GM19328 (cell line): ENCODE measurements around the gene TSPAN6.

Source experiments
- ATAC-seq: cut with Tn5 transposase; IDR thresholded peaks from one replicate; pipeline ENCODE4 v1.9.1; 2021; ENCODE audit warnings: mild to moderate bottlenecking, moderate library complexity; ENCODE audit not compliant: unreplicated experiment

The TSPAN6 gene

DNA sequence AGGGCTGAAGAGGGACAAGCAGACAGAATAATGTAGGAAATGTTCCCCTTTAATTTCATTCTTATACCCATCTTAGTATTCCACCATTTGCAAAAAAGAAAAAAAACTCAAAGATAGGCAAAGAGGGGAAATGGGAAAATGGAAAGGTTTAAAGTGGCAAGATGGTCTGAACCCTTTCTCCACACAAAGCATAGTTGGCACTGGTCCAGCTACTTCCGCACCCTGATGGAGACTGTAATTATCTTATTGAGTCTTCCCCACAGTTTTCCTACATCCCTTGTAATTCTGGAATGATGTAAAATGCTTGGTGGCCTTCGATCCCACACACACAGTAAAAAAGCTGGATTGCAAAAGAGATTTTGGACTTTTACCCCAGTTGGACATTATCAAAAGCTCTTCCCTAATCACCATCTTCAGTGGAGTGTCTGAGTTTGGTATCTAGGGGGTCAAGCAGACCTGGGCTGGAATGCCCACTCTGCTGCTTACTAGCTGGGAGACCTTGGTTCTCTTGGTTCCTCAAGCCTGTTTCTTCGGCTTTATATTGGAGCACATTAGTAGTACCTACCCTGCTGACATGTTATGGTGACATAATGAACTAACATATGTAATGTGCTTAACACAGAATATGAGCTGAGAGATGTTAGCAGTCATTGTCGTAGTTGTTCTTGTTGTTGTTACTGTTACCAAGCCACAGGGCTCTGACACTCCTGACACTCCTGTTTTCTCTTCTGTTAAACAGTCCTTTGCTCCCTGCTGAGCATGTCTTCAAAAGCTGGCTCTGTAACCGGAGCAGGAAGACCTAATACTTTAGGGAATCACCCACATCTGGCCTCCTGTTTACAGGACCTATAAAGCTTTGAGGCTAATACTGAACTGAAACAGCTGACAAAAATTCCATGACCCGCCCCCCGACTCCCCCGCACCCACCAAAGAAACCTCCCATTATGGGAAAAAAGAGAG, 12.1 kb upstream of the TSPAN6 start:
- ATAC-seq, result no peak

DNA sequence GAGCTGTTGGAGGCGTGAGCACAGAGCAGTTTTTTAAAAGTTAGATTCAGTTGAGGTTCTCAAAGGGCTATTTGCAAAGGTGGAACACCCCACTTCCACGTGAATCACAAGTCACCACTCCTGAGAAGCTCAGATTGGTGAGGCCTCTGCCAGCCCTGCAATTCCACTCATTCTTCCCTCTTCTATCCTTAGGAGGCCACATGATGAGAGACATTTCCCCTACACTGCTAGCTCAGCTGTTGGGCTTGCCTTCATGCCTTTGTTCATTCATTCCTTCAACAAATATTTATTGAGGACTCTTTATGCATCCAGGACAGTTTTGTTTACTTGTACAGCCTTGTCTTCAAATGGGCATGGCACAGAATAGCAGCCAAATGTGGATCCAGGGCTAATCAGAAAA, 11.1 kb upstream of the TSPAN6 start:
- no peak for ATAC-seq

DNA sequence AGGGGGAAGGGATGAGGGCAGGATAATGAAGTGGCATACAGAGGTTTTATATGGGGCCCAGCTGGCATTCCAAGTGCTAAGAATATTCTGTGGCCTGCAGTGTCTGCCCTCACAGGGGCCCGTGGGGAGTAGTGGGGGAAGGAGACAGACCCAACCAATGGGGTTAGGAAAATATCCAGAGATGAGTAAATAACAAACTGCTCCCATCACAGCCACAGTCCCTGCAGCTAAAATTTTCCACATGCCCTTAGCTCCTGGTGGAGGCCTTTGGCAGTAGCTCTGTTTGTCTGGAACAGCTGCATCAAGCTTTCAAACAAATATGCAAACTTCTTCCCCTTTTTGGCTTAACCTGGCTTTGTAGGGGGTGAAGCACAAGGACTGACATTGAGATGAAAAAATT, 10.5 kb upstream of the TSPAN6 start:
- ATAC-seq, result no peak

DNA sequence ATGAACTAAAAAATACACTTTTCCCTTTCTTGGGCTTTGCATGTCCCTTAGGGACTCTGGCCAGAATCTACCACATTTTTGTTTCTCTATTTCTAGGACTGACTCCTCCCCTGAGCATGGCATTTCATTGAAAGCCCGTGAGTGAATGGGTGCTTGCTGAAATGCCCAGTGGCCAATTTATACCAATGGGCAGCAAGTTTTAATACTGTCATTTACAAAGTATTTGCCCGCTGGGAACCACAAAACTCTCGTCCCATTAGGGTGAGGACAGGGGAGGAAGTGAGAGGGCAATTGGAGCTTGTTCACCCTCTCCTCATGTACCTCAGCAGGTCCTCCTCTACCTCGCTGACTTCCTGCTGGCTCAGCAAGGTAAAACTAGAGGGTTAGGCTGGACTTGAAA, 8.5 kb upstream of the TSPAN6 start:
- ATAC-seq, result no peak

DNA sequence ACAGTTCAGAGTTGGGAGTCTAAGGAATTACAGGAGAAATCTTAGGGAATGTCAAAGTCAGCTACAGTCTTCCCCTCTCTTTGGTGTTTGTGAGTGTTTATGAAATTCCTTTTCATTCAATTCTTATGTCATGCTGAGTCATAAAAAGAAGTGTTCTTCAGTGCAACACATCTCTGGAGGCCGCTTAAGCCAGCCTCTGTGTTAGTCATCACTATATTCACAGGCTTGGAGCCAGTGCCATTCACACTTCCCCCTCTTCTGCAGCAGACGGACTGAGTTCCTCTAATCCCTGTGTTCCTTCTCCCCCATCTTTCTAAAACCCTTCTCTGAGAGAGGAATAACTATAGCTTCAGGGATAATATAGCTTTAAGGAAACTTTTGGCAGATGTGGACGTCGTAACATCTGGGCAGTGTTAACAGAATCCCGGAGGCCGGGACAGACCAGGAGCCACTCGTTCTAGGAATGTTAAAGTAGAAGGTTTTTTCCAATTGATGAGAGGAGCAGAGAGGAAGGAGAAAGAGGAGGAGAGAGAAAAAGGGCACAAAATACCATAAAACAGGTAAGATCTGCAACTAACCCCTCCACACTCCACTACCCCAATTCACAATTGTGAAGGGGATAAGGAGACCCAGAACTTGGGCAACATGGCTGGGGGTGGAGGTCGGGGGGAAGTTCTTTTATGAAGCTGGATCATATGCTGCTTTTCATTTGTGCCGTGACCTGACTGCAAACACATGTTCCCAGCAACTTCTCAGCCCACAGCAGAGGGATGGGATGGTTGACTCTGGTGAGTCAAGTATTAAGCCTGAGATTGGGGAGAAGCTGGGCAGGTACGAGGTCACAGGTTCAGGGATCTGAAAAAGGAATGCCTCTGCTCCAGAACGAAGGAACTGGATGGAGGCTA, 7.6 kb upstream of the TSPAN6 start, which contains the start of gene SRPX2:
Gene SRPX2, plus strand, starts transcription at position 244 of the 905 bp plus-strand sequence. CDS start 2,124 bp downstream, outside the sequence.
- ATAC-seq, result no peak

DNA sequence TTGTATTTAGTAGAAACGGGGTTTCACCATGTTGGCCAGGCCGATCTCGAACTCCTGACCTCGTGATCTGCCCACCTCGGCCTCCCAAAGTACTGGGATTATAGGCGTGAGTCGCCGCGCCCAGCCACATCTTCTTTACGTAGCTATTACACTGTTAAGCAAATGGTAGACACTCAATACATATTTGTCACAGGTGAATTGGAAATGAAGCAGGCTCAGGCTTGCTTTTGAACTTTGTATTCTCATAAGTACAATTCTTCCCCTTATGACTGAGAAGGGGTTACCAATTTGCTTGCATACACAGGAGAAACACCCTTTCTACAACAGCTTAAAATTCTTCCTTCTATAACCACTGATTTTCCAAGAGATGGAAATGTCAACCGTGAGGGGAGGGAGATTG, 6.6 kb upstream of the TSPAN6 start:
- ATAC-seq, result no peak

DNA sequence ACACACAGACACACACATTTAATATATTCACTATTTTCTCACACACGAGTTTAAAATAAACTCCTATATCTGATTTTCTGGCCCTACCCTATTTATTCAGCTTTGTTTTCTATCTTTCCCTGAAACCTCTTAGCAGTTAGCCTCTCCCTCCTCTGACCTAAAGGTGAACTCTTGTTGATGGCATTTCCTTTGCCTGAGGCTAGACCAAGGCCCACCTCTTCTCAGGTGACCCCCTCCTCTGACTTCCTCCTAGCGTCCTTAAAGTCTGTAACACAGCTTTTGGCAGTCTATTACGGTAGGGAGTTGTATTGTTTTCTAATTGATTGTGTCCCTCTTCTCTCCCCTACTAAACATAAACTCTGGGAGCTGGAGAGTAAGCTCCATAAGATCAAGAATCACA, 5.7 kb upstream of the TSPAN6 start:
- no peak for ATAC-seq

DNA sequence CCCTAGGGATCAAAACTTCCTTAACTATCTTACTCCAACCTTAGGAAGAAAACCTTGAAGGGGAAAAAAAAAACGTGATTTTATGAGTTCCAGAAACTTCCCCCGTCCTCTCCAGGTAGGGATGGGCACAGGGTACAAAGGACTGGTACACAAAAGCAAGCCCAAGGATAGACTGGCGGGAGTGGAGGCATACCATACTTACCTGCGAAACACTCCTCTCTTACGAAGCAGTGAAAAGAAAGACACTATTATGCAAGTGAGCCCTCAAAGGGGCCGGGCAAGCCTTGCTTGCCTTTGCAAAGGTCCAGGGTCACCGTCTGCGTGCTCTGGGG, 651 bp downstream of the TSPAN6 start:
- ATAC-seq, result no peak

DNA sequence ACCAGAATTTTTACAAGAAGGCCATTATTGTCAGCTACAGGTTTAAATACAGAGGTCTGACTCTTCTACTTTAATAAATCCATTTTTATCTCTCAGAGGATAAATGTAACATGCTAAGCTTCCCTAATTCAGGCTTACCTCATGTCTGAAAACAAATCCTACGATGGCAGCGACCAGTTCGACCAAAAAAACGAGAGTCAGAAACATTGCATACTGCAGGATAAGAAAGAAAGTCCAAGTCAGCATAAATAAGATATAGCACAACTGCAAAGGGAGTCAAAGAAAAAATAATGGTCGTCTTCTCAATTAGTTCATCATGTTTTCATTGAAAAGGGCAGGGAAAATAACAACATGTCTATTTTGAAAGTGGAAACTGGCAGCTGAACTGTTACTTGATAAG, 1.6 kb downstream of the TSPAN6 start:
- no peak for ATAC-seq

DNA sequence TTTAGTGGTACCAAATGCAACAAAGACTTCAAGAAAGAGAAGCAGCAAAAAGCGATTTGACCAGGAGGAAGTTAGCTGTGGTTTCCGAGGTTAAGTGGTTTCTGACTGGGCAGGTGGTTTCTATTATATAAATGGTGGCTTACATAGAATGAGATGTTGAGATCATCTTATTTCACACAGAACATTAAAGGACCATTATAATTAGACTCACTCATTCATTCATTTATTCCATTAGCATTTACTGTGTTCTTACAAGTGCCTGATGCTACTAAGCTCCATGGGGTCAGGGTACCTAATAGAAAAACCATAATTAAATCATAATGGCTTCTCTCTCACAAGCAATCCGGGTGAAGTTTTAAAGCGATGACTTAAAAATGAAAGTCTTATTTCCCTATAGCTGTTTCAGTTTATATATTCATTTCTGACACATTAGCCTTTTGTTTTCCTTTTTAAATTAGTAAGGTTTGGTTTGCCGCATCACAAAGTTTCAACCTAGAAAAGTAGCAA, 10.6 kb downstream of the TSPAN6 start:
- peak; percentile 94 for ATAC-seq

DNA sequence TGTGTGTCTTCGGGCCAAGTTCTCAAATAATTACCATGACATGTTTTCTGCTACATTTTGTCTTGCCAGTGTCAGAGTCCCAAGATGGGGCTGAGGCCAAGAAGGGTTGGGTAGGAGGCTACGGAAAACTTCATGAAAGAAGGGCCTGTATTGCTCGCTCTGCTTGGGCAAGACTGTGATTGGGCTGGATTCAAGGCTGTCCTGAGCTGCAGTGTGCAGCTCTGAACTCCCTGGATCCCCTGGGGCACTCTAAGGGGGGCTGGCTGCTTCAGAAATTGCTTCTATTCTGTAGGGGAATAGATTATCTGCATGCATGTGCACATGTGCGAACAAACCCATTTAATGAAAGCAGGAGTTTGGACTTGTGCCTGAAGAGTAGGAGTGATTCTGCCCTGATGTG, 13.6 kb downstream of the TSPAN6 start:
- ATAC-seq, result no peak

DNA sequence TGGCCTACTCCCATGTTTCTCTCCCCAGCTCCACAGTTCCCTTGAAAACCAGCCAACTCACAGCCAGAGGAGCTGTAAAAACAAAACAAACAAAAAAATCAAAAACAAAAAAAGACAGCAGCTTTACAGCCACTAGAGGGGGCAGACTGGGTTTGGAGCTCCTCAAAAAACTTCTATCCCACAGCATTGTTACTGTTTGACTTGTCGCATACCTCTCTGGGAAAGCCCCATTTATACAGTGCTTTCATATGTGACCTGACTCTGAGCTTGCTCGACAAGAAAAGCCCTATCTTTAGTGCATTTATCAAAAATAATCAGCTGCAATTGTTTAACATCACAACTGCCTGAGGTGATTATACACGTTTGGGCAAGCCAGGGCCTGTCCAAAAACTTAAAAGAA, 21.6 kb downstream of the TSPAN6 start:
- peak; percentile 70 for ATAC-seq

DNA sequence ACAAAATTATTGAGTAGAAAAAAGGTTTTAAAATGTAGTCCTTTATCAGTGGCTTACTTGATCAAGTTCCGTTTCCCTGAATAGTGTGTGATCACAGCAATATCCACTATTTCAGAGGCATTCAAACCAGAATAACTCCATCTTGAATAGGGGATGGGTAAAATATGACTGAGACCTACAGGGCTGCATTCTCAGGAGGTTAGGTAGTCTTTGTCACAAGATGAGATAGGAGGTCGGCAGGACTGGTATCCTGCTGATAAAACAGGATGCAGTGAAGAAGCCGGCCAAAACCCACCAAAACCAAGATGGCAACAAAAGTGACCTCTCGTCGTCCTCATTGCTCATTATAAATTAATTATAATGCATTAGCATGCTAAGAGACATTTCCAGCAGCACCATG, 24.7 kb downstream of the TSPAN6 start:
- no peak for ATAC-seq

DNA sequence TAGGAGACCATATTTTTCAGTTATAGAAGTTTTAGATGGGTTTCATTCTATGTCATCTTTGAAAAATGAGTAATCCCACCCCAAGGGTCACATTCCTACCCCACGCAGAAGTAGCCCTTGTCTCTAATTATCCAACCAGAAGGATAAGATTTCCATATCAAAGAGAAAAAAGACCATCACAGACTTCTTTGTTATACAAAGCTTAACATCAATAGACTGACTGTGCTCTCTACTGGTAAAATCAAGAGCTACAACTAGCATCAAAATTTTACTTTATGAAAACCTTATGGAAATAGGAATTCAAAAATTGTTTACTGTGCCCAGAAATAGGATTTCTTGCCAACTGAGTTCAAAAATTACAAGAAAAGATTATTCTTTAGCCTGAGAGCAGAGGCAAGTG, 27.0 kb downstream of the TSPAN6 start:
- no peak for ATAC-seq

DNA sequence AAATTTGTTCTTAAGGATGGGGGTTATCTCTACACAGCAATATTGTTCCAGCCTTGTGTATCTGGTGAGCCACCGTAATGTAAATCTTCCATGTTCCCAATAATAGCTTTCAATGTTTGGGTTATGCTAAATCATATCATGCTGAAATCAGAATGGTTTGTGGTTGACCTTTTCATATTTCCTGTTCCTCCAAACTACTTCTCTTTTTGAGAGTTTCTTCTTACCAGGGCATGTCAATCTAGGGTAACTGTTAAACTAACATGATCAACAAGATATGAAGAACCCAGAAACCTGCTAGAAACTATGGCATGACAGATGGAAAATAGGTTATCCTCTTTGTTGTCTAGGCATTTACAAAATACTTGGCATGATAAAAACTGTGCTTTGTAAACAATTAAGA, 29.9 kb downstream of the TSPAN6 start:
- no peak for ATAC-seq

DNA sequence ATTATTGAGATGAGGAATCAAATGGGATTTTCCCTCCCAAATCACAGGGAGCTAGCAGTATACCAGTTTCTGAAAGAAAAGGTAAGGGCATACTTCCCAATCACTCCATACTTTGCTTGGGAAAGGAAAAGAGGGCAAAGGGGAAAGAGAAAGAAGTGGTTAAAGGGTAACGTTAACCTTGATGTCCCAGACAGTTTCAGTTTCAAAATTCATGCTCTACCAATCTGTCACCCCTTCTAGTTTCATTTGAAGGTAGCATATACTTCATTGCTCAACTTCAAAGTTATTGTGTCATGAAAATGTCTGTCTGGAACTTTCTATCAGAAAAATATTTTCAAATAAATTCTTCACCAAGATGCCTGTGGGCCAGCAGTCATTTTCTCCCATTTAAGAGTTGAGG, 35.8 kb downstream of the TSPAN6 start:
- ATAC-seq, result no peak

DNA sequence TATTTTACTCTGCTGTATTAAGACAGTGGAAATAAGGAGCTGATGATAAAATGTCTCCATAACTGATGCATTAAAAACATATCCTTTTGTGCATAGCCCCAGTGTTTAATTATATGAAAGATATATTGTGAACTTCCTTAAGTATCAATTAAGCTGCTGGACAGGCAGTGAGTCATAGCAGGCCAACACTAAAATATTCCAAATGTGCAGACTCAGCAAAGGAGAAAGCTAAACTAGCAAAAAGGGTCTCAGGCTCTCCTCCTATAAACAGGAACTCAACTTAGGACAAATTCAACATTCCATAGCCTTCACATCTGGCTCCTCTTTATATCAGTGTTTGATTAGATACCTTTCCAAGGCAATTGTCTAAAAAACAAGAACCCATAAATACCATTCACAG, 36.3 kb downstream of the TSPAN6 start:
- no peak for ATAC-seq

DNA sequence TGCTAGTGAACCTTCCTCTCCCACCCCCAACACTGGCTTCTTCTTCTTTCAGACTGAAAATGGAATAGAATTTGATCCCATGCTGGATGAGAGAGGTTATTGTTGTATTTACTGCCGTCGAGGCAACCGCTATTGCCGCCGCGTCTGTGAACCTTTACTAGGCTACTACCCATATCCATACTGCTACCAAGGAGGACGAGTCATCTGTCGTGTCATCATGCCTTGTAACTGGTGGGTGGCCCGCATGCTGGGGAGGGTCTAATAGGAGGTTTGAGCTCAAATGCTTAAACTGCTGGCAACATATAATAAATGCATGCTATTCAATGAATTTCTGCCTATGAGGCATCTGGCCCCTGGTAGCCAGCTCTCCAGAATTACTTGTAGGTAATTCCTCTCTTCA, 37.1 kb downstream of the TSPAN6 start:
- no peak for ATAC-seq

DNA sequence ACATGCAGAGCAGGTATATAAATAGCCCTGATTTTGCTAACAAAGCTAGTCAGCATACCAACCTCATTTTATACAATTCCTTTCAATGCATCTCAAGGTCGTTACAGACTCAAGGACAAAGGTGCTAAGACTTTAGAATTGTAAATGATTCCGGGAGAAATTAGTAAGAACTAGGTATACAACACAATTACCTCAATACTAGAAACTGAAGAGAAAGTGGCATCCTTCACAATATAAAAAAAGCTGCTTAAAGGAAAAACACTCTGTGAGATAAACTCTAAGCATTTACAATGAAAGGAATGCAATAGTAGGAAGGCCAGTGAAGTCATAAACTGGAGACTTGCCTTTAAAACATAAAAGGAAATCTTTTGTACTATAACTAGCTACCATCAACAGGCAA, 40.0 kb downstream of the TSPAN6 start:
- ATAC-seq, result no peak

DNA sequence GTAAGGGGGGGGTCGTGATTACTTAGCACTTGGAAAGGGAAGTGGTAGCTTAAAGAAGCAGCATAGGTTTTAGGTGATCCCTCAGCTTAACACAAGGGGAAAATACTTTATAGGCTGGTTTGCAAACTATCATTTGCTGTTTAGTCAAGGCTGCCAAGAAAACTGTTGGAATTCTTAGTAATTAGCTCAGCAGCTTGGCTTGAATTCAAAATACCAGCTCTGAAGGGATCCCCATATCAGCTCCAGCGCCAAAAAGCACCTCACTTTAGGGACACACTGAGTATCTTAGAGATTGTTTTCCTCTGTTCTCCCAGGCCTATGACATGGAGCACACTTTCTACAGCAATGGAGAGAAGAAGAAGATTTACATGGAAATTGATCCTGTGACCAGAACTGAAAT, 43.0 kb downstream of the TSPAN6 start:
- no peak for ATAC-seq

DNA sequence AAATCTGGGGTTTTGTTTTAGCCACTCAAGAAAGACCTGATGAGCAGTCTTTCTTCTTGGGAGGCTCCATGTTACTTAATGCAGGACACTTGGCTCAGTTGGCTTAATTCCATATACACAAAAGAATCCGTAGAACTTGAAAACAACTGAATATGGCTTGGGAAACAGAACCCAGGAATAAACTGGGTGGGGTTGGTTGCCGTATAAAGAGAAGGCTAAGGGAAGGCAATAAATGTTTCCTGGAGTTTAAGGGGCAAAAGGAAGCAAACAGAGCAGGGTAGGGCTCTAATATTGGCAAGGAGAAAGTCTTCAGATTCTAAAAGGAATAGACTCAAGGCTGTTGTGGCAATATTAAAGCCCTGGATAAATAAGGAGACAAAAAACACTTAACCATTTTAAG, 43.5 kb downstream of the TSPAN6 start:
- no peak for ATAC-seq
